Thyroid gland (tissue), 4 donors: ENCODE measurements around the gene IL36A.

Experiments used
- POLR2A ChIP-seq, 2 donors: fragments of 450-650 bp; IDR thresholded peaks; one replicate each; pipeline ENCODE4 v1.6.1; 2017; ENCODE audit warnings: antibody characterized with exemption in 2 of 2, mild to moderate bottlenecking in 2 of 2, moderate library complexity in 1 of 2
- TF ChIP-seq, protein P1 (sequence below), 6 experiments: fragments of 200-600 bp in 3 of 6; fragments of 450-650 bp in 3 of 6; sonication (generic) in 3 of 6; IDR thresholded peaks; one replicate each; pipeline ENCODE4 v1.5.1; 2016 to 2019; ENCODE audit warnings: antibody characterized with exemption in 6 of 6, mild to moderate bottlenecking in 2 of 6, inconsistent platforms in 1 of 6, moderate library complexity in 1 of 6

DNA sequence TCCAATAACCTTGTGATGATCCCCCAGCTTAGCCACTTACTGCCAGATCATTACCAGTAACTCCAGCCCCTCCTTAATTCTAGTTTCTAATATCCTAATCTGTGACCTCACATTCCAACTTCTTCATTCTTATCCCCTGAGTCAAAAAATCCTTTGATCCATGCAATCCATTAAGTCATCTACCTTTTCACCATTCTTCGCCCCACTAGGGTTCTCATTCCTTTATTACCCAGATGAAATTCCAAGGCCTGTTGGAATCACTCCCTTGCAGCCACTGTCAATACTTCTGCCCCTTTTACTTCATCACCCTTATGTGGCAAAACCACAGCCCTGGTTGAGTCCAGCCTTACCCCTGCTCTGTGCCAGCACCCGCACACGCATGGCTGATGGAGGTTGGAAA lies 47.7 kb upstream of the IL36A start:
- TF ChIP-seq, protein P1, sequence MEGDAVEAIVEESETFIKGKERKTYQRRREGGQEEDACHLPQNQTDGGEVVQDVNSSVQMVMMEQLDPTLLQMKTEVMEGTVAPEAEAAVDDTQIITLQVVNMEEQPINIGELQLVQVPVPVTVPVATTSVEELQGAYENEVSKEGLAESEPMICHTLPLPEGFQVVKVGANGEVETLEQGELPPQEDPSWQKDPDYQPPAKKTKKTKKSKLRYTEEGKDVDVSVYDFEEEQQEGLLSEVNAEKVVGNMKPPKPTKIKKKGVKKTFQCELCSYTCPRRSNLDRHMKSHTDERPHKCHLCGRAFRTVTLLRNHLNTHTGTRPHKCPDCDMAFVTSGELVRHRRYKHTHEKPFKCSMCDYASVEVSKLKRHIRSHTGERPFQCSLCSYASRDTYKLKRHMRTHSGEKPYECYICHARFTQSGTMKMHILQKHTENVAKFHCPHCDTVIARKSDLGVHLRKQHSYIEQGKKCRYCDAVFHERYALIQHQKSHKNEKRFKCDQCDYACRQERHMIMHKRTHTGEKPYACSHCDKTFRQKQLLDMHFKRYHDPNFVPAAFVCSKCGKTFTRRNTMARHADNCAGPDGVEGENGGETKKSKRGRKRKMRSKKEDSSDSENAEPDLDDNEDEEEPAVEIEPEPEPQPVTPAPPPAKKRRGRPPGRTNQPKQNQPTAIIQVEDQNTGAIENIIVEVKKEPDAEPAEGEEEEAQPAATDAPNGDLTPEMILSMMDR (IDR thresholded peaks at IDR 0.05), result no peak
- no peak for TF ChIP-seq POLR2A (IDR thresholded peaks at IDR 0.05)
